Esophagus squamous epithelium (tissue), 5 donors: ENCODE measurements around the gene CCSER1. TPM values are rescaled to one million over a fixed set of nuclear protein-coding genes. Genes with fewer than 3 reads are reported as not detected.

ENCODE experiments used
- DNase-seq: peaks from one replicate; lab custom pipeline; 2025; lab: John Stamatoyannopoulos, UW
- H3K27ac ChIP-seq, 4 donors: fragments of 200-600 bp; sonication (generic); one replicate each; pipeline ENCODE4 v1.5.1; 2016 to 2019; ENCODE audit warnings: mild to moderate bottlenecking in 1 of 4
- H3K27me3 ChIP-seq, 4 donors: fragments of 200-600 bp; sonication (generic); 1 replicate in 3 of 4; 2 replicates in 1 of 4; pipeline versions ENCODE4 v1.5.1 to v1.6.0; 2017 to 2021; ENCODE audit warnings: antibody characterized with exemption in 1 of 4
- H3K36me3 ChIP-seq, 3 donors: fragments of 200-600 bp; sonication (generic); one replicate each; pipeline ENCODE4 v1.5.1; 2016 to 2019
- H3K4me1 ChIP-seq, 3 donors: fragments of 200-600 bp; sonication (generic); one replicate each; pipeline ENCODE4 v1.5.1; 2017 to 2019
- H3K4me3 ChIP-seq, 4 donors: fragments of 200-600 bp; sonication (generic); 1 replicate in 3 of 4; 2 replicates in 1 of 4; pipeline ENCODE4 v1.5.1; 2016 to 2019; ENCODE audit warnings: mild to moderate bottlenecking in 2 of 4, moderate library complexity in 1 of 4
- H3K9me3 ChIP-seq, 3 donors: fragments of 200-600 bp; sonication (generic); one replicate each; pipeline ENCODE4 v1.5.1; 2016 to 2019
- POLR2A ChIP-seq, 4 donors: fragments of 450-650 bp; IDR thresholded peaks; one replicate each; pipeline ENCODE4 v1.6.1; 2017; ENCODE audit warnings: antibody characterized with exemption in 4 of 4, mild to moderate bottlenecking in 4 of 4, moderate library complexity in 3 of 4
- WGBS, 2 donors: methylation state at CpG; one replicate each; pipeline ENCODE4 v1.1.5; 2018; 5-methylcytosine and 5-hydroxymethylcytosine counted together
- intact Hi-C: fragments of 100-400 bp; cut with DNase I; formaldehyde crosslinking; loops from one replicate; pipeline ENCODE4 v1.15.0; 2022
- total RNA-seq, 4 donors: library from RNA; depleted of rRNA; stranded (reverse); fragments of >200 nt; gene quantifications; one replicate each; pipeline ENCODE4 v1.1.0, GENCODE V29; 2016
- TF ChIP-seq, protein P1 (sequence below), 6 experiments: fragments of 450-650 bp in 4 of 6; fragments of 200-600 bp in 2 of 6; sonication (generic) in 2 of 6; IDR thresholded peaks; one replicate each; pipeline ENCODE4 v1.5.1; 2016 to 2019; ENCODE audit warnings: antibody characterized with exemption in 6 of 6, mild to moderate bottlenecking in 4 of 6, moderate library complexity in 4 of 6
- donor health status: DM: yes; HTN: yes; CAD: no.

The CCSER1 gene
- total RNA-seq, 4 donors from 2014 or later: 1.2 to 12.4 (median 2.2) TPM

DNA sequence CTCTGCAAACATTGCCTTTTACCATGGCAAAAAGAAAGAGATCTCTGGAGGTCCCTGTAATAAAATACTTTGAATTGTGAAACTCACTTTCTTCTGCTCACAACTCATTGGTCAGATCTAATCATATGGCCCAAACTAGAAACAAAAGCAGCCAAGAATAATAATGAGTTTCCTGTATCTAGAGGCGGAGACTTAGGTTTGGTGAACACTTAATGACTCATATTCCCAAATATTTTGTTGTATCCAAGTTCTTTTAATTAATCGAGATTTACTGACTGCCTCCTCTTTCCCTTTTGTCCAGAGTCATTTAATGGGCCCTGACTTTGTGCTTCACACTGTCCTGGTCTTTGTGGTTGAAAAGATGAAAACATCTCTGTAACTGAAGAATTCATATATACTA is 190.6 kb downstream of the CCSER1 start:
- Histone ChIP-seq H3K27ac (no peak overlapping the region), H3K4me3 (no peak overlapping the region), H3K9me3 (no peaks in the 10 kb centered on the region), H3K36me3 (no peaks in the 10 kb centered on the region), H3K4me1 (peaks cover 0 to 7% (median 0%) of the 10 kb centered on the region in 3 donors), H3K27me3 (no peaks in the 10 kb centered on the region)
- DNase-seq: no peak
- WGBS, 2 donors: 32 to 36% methylated on average over 2 of the region's 2 CpGs
- TF ChIP-seq POLR2A (IDR thresholded peaks at IDR 0.05): no peak
- TF ChIP-seq, protein P1, sequence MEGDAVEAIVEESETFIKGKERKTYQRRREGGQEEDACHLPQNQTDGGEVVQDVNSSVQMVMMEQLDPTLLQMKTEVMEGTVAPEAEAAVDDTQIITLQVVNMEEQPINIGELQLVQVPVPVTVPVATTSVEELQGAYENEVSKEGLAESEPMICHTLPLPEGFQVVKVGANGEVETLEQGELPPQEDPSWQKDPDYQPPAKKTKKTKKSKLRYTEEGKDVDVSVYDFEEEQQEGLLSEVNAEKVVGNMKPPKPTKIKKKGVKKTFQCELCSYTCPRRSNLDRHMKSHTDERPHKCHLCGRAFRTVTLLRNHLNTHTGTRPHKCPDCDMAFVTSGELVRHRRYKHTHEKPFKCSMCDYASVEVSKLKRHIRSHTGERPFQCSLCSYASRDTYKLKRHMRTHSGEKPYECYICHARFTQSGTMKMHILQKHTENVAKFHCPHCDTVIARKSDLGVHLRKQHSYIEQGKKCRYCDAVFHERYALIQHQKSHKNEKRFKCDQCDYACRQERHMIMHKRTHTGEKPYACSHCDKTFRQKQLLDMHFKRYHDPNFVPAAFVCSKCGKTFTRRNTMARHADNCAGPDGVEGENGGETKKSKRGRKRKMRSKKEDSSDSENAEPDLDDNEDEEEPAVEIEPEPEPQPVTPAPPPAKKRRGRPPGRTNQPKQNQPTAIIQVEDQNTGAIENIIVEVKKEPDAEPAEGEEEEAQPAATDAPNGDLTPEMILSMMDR (IDR thresholded peaks at IDR 0.05): no peak
- intact Hi-C loops: no loop called here

DNA sequence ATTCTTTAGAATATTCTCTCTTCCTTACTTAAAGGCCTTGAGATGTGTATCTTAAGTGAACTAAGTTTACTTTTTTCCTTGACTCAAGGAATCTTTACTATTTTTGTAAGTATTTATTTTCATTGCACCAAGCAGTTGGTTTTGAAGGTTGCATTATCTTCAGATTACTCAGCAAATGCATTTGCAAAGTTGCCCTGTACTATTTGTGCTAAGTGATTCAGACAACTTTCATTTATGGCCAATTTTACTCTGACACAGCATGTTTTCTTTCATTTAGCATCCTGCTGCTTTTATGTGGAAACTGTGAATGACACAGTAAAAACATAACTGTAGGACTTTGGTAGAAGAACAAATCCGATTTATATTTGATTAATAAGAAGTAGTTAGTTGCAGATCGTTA is 191.0 kb downstream of the CCSER1 start:
- peaks cover 0 to 7% (median 0%) of the 10 kb centered on the region in 3 donors for H3K4me1 ChIP-seq
- WGBS, 2 donors: 32 to 67% methylated on average over 2 of the region's 2 CpGs
- no peak overlapping the region for H3K27ac ChIP-seq
- intact Hi-C loops: no loop called here
- H3K4me3 ChIP-seq: no peak overlapping the region
- no peak for TF ChIP-seq POLR2A (IDR thresholded peaks at IDR 0.05)
- TF ChIP-seq, protein P1 (IDR thresholded peaks at IDR 0.05): no peak
- DNase-seq: no peak
- H3K9me3 ChIP-seq: no peaks in the 10 kb centered on the region
- no peaks in the 10 kb centered on the region for H3K36me3 ChIP-seq
- no peaks in the 10 kb centered on the region for H3K27me3 ChIP-seq

GRCh38 chr4:90328558-90328957 is 201.4 kb downstream of the CCSER1 start:
- no peaks in the 10 kb centered on the region for H3K27me3 ChIP-seq
- no peak overlapping the region for H3K4me3 ChIP-seq
- H3K9me3 ChIP-seq: no peaks in the 10 kb centered on the region
- DNase-seq: no peak
- intact Hi-C loops: no loop called here
- no peak for TF ChIP-seq POLR2A (IDR thresholded peaks at IDR 0.05)
- TF ChIP-seq, protein P1 (IDR thresholded peaks at IDR 0.05): no peak
- H3K4me1 ChIP-seq: no peaks in the 10 kb centered on the region
- no peaks in the 10 kb centered on the region for H3K36me3 ChIP-seq
- H3K27ac ChIP-seq: no peak overlapping the region
- WGBS, 2 donors: 19 to 26% methylated on average over 2 of the region's 2 CpGs

GRCh38 chr4:90330546-90330945 is 203.4 kb downstream of the CCSER1 start:
- H3K27ac ChIP-seq: no peak overlapping the region
- DNase-seq: no peak
- H3K9me3 ChIP-seq: no peaks in the 10 kb centered on the region
- H3K36me3 ChIP-seq: no peaks in the 10 kb centered on the region
- intact Hi-C loops: no loop called here
- no peaks in the 10 kb centered on the region for H3K27me3 ChIP-seq
- H3K4me1 ChIP-seq: no peaks in the 10 kb centered on the region
- TF ChIP-seq, protein P1 (IDR thresholded peaks at IDR 0.05): no peak
- no peak for TF ChIP-seq POLR2A (IDR thresholded peaks at IDR 0.05)
- 71 to 82% methylated on average over 3 of the region's 3 CpGs for WGBS, 2 donors
- H3K4me3 ChIP-seq: no peak overlapping the region

GRCh38 chr4:90345549-90346215 is 218.5 kb downstream of the CCSER1 start:
- TF ChIP-seq, protein P1 (IDR thresholded peaks at IDR 0.05): no peak
- TF ChIP-seq POLR2A (IDR thresholded peaks at IDR 0.05): no peak
- intact Hi-C loops: no loop called here
- Histone ChIP-seq H3K27me3 (no peaks in the 10 kb centered on the region), H3K4me1 (no peaks in the 10 kb centered on the region), H3K27ac (no peak overlapping the region), H3K4me3 (no peak overlapping the region), H3K36me3 (no peaks in the 10 kb centered on the region), H3K9me3 (no peaks in the 10 kb centered on the region)
- whole genome bisulfite sequencing, 2 donors: 73% methylated on average over 3 of the region's 3 CpGs
- DNase-seq: no peak
